GM12878 (cell line): ENCODE data around the gene LMO7. TPM values are rescaled to one million over a fixed set of nuclear protein-coding genes. Genes with fewer than 3 reads are reported as not detected.

Experiments used
- BMI1 ChIP-seq: fragments of 450-650 bp; IDR thresholded peaks from 2 replicates; pipeline ENCODE4 v1.6.1; 2016; ENCODE audit warnings: mild to moderate bottlenecking, moderate library complexity, borderline replicate concordance
- CUX1 ChIP-seq: IDR thresholded peaks from 2 replicates; pipeline ENCODE4 v1.6.1; 2012; ENCODE audit warnings: improper control_type of control experiment, low read depth, low read length; ENCODE audit not compliant: insufficient replicate concordance
- ETV6 ChIP-seq, 2 experiments: fragments of 450-650 bp in 1 of 2; IDR thresholded peaks in 1 of 2; conservative IDR thresholded peaks in 1 of 2; 2 replicates each; pipeline ENCODE4 v1.6.1; 2014; ENCODE audit warnings: antibody characterized with exemption in 1 of 2, borderline replicate concordance in 1 of 2, low read depth in 1 of 2, mild to moderate bottlenecking in 1 of 2, moderate library complexity in 1 of 2
- FOS ChIP-seq: IDR thresholded peaks from 3 replicates; pipeline ENCODE4 v1.6.1; 2011; ENCODE audit warnings: borderline replicate concordance; ENCODE audit not compliant: insufficient read length; ENCODE audit errors: extremely low read depth
- MAX ChIP-seq: IDR thresholded peaks from 2 replicates; pipeline ENCODE4 v1.6.1; 2012; ENCODE audit warnings: low read depth, low read length, improper control_type of control experiment
- RELB ChIP-seq: fragments of 450-650 bp; IDR thresholded peaks from 2 replicates; pipeline ENCODE4 v1.6.1; 2017; ENCODE audit warnings: low read depth, mild to moderate bottlenecking, moderate library complexity
- SP1 ChIP-seq: IDR thresholded peaks from one replicate; pipeline ENCODE4 v1.6.1; 2011; ENCODE audit warnings: low read depth, low read length
- STAT1 ChIP-seq: fragments of 450-650 bp; conservative IDR thresholded peaks from 2 replicates; pipeline ENCODE4 v1.6.1; 2014; ENCODE audit warnings: antibody characterized with exemption, mild to moderate bottlenecking
- ZNF207 ChIP-seq: fragments of 450-650 bp; IDR thresholded peaks from 2 replicates; pipeline ENCODE4 v1.6.1; 2014; ENCODE audit warnings: antibody characterized with exemption, mild to moderate bottlenecking, borderline replicate concordance
- polyA plus RNA-seq, 11 experiments: library from polyadenylated mRNA; depleted of rRNA in 4 of 11; unstranded in 6 of 11; stranded (reverse) in 5 of 11; fragments of >200 nt; fragmentation: Nextera tagmentation in 4 of 11; fragmentation: Illumina TruSeq in 1 of 11; extraction: Ambion mirVana in 4 of 11; extraction: Trizol in 1 of 11; gene quantifications; 1 replicate in 1 of 11; 2 replicates in 10 of 11; pipeline versions ENCODE4 v1.2.1 to v1.2.3, GENCODE V29; 2011 to 2016; ENCODE audit warnings: inconsistent platforms in 2 of 11, missing spikeins in 2 of 11, low read depth in 1 of 11
- total RNA-seq, 4 experiments: library from RNA; depleted of rRNA in 3 of 4; stranded (reverse); fragments of >200 nt in 3 of 4; fragmentation: Illumina TruSeq in 1 of 4; extraction: Trizol in 1 of 4; gene quantifications; 2 replicates each; pipeline versions ENCODE4 v1.2.1 to v1.2.3, GENCODE V29; 2013 to 2021

Gene LMO7
- total and polyA plus RNA-seq, 10 of the 15 experiments (the other 5 are each of a cell fraction or from before 2014, with no cell fraction given), result 8.5 to 67.8 (median 36.8) TPM

GRCh38 chr13:75763512-75763911 lies 127.4 kb downstream of the LMO7 start (continued):
- TF ChIP-seq ETV6 (conservative IDR thresholded peaks at IDR 0.05 in 1 of 2, IDR thresholded peaks at IDR 0.05 in 1 of 2; ENCODE audit: borderline replicate concordance in 1 of 2, low read depth in 1 of 2) (no peak), STAT1 (no peak), RELB (no peak), ZNF207 (no peak), FOS (no peak), BMI1 (no peak), SP1 (no peak), MAX (no peak), CUX1 (no peak)
